ENCODE data around the gene POLDIP3.

The POLDIP3 gene

DNA sequence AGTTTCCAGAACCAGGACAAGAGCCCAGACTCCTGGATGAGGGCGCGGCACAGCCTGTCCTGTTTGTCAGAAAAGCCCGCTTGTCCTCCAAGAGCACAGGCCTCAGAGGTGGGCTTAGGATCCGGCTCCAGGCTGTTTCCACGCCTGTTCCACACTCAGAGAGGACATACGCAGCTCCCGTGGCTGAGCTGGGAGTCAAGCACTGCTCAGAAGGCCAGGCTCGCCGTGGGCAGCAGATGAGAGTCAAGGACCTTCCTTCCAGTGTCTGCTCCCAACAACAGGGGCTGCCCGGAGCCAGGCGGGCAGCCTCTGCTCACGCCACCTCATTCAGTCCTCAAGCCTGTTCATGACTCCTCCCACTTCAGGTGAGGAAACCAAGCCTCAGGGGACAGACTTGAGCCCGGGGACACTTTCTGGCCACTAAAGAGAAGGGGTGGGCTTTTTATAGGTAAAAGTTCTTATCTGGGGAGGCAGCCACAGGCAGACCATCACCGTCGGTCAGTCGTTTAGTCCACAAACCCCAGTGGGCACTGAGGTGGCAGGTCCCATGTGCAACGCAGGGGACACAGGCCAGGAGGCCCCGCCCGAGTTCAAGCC lies 30.8 kb upstream of the POLDIP3 start:
- H3K4me3 ChIP-seq (replicated peaks; ENCODE audit: low read depth, low read length), result no peak overlapping the region
- TF ChIP-seq, protein P1, sequence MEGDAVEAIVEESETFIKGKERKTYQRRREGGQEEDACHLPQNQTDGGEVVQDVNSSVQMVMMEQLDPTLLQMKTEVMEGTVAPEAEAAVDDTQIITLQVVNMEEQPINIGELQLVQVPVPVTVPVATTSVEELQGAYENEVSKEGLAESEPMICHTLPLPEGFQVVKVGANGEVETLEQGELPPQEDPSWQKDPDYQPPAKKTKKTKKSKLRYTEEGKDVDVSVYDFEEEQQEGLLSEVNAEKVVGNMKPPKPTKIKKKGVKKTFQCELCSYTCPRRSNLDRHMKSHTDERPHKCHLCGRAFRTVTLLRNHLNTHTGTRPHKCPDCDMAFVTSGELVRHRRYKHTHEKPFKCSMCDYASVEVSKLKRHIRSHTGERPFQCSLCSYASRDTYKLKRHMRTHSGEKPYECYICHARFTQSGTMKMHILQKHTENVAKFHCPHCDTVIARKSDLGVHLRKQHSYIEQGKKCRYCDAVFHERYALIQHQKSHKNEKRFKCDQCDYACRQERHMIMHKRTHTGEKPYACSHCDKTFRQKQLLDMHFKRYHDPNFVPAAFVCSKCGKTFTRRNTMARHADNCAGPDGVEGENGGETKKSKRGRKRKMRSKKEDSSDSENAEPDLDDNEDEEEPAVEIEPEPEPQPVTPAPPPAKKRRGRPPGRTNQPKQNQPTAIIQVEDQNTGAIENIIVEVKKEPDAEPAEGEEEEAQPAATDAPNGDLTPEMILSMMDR (IDR thresholded peaks at IDR 0.05; ENCODE audit: low read length, missing control alignments), result no peak
- DNase-seq (ENCODE audit: low read depth), result no peak

DNA sequence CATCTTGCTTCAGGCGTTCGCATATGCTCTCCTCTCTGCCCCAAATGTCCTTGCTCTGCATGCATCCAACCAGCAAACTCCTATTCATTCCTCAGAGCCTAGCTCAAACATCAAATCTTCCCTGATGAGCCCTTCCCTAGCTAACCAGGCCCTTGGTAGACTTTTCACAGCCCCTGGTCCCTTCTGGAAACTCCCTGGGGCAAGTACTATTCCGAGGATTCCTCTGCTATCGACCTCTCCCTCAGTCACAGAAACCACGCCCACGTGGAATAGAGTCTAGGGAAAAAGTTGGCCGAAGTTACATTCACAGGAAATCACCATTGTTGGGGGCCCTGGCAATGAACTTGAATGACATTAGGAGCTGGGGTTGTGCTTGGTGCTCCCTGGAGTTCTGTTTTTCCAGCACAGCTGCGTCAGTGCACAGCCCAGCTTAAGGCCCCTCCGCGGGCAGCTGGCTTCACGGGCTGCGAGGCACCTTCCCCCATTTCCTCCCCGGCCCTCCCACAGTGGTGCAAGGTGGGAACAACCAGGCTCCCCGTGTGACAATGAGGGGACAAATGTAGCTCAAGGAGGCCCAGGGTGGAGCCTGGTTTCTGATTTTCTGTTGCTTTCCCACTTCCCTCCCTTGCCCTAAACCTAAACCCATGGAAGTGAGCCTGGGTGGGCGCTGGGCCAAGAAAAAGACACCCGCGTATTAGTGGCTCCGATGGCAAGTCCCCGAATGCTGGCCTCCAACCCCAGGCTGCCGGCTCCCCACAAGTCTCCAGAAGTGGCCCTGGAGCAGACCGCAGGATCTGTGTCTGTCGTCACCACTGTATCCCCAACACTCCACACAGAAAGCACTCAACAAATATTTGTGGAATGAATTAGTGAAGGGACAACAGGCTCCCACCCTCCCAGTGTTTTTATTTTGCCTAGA lies 30.0 kb upstream of the POLDIP3 start:
- TF ChIP-seq, protein P1 (IDR thresholded peaks at IDR 0.05; ENCODE audit: low read length, missing control alignments), result no peak
- DNase-seq (ENCODE audit: low read depth), result peak; percentile 62
- H3K4me3 ChIP-seq (replicated peaks; ENCODE audit: low read depth, low read length), result no peak overlapping the region

- no peak for DNase-seq (ENCODE audit: low read depth)
- no peak overlapping the region for H3K4me3 ChIP-seq (replicated peaks; ENCODE audit: low read depth, low read length)
- TF ChIP-seq, protein P1 (IDR thresholded peaks at IDR 0.05; ENCODE audit: low read length, missing control alignments), result no peak
Measured at GRCh38 chr22:42643634-42644421, 29.1 kb upstream of the POLDIP3 start.

GRCh38 chr22:42642806-42643633 lies 28.3 kb upstream of the POLDIP3 start:
- H3K4me3 ChIP-seq (replicated peaks; ENCODE audit: low read depth, low read length), result no peak overlapping the region
- DNase-seq (ENCODE audit: low read depth), result no peak
- TF ChIP-seq, protein P1 (IDR thresholded peaks at IDR 0.05; ENCODE audit: low read length, missing control alignments), result no peak

DNA sequence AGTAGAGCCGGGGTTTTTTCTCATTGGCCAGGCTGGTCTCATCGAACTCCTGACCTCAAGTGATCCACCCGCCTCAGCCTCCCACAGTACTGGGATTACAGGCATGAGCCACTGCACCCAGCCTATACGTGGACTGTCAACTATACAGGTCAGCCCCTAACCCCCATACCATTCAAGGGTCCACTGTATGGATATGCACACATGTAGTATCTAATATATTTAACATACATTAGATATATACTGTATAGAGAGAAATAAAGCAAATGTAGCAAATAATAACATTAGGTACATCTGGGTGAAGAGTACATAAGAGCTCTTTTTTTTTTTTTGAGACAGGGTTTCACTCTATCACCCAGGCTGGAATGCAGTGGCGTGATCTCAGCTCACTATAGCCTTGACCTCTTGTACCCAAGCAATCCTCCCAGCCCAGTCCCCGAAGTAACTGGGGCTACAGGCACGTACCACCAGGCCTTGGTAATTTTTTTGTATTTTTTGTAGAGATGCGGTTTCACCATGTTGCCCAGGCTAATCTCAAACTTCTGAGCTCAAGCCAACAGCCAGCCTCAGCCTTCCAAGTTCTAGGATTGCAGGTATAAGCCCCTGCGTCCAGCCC lies 27.2 kb upstream of the POLDIP3 start:
- no peak overlapping the region for H3K4me3 ChIP-seq (replicated peaks; ENCODE audit: low read depth, low read length)
- no peak for DNase-seq (ENCODE audit: low read depth)
- TF ChIP-seq, protein P1 (IDR thresholded peaks at IDR 0.05; ENCODE audit: low read length, missing control alignments), result no peak

All from fibroblast of pulmonary artery (primary cell).